Measurements from ENCODE around the gene PAK2. TPM values are rescaled to one million over a fixed set of nuclear protein-coding genes. Genes with fewer than 3 reads are reported as not detected.

PAK2 gene
- polyA plus RNA-seq, 1 of the 3 experiments (the other 2 are of a cell fraction) = 27.9 TPM

DNA sequence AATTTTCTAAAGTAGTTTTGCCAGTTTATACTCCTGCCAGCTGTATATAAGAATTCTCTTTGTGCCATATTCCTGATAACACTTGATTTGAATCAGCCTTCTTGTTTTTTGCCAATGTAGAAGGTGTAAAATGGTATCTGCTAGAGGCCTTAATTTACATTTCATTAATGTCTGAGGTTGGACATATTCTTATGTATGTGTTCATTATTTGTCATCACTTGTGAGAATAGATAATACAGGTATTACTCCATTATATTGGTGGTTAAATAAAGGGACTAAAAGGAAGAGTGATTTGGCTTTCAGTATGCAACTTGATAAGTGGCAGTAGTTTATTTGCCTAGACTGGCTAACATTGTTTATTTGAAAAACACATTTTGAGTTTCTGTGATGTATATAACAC lies 25.8 kb downstream of the PAK2 start:
- no peak overlapping the region for H3K4me3 ChIP-seq (ENCODE audit: low read depth in 2 of 2, low read length in 1 of 2)
- no peaks in the 10 kb centered on the region for H3K9me2 ChIP-seq
- H4K20me1 ChIP-seq (ENCODE audit: insufficient read depth) = peaks cover 20% of the 10 kb centered on the region
- no peaks in the 10 kb centered on the region for H3K9me3 ChIP-seq
- no peak for DNase-seq
- peaks cover 8% of the 10 kb centered on the region for H3F3A ChIP-seq (replicated peaks; ENCODE audit: insufficient read depth)
- H3K36me3 ChIP-seq (replicated peaks in 1 of 2; ENCODE audit: control insufficient read depth in 1 of 2, insufficient read depth in 2 of 2, low read length in 1 of 2) = peaks cover 0 to 8% of the 10 kb centered on the region in 2 experiments
- ChIA-PET CTCF (no interaction called here), POLR2A (no interaction called here)
- H3K9ac ChIP-seq = no peak overlapping the region
- H3K27me3 ChIP-seq (ENCODE audit: insufficient read depth) = no peaks in the 10 kb centered on the region
- H3K4me2 ChIP-seq = no peak overlapping the region
- H2AFZ ChIP-seq (ENCODE audit: low read depth) = no peak overlapping the region
- no peak for TF ChIP-seq RXRA (IDR thresholded peaks at IDR 0.05; ENCODE audit: borderline replicate concordance, low read depth)
- TF ChIP-seq MEF2A (IDR thresholded peaks at IDR 0.05; ENCODE audit: borderline replicate concordance, low read depth) = no peak
- TF ChIP-seq TAF1 (IDR thresholded peaks at IDR 0.05; ENCODE audit: borderline replicate concordance, low read depth, low read length) = no peak
- TF ChIP-seq, protein P1, sequence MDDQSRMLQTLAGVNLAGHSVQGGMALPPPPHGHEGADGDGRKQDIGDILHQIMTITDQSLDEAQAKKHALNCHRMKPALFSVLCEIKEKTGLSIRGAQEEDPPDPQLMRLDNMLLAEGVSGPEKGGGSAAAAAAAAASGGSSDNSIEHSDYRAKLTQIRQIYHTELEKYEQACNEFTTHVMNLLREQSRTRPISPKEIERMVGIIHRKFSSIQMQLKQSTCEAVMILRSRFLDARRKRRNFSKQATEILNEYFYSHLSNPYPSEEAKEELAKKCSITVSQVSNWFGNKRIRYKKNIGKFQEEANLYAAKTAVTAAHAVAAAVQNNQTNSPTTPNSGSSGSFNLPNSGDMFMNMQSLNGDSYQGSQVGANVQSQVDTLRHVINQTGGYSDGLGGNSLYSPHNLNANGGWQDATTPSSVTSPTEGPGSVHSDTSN (IDR thresholded peaks at IDR 0.05) = no peak
- no peak for TF ChIP-seq TEAD4 (IDR thresholded peaks at IDR 0.05; ENCODE audit: borderline replicate concordance, insufficient read depth)
- no peak for TF ChIP-seq SIN3A (IDR thresholded peaks at IDR 0.05; ENCODE audit: borderline replicate concordance, low read depth, low read length)
- TF ChIP-seq ELF1 (IDR thresholded peaks at IDR 0.05) = no peak
- TF ChIP-seq NRF1 (IDR thresholded peaks at IDR 0.05; ENCODE audit: low read depth, low read length) = no peak
- no peak for TF ChIP-seq YY1 (IDR thresholded peaks at IDR 0.05; ENCODE audit: low read depth)
- TF ChIP-seq, protein P2, sequence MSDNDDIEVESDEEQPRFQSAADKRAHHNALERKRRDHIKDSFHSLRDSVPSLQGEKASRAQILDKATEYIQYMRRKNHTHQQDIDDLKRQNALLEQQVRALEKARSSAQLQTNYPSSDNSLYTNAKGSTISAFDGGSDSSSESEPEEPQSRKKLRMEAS (IDR thresholded peaks at IDR 0.05; ENCODE audit: low read depth) = no peak
- TF ChIP-seq RFX5 (IDR thresholded peaks at IDR 0.05; ENCODE audit: low read length) = no peak
- no peak for TF ChIP-seq EZH2phosphoT487 (IDR thresholded peaks at IDR 0.05; ENCODE audit: borderline replicate concordance, low read depth)
- TF ChIP-seq MXI1 (IDR thresholded peaks at IDR 0.05; ENCODE audit: low read depth, low read length) = no peak
- no peak overlapping the region for H3K27ac ChIP-seq (ENCODE audit: low read depth in 2 of 2, low read length in 1 of 2)
- no peaks in the 10 kb centered on the region for H3K4me1 ChIP-seq (ENCODE audit: control insufficient read depth in 1 of 2, insufficient read depth in 2 of 2, low read depth in 1 of 2, low read length in 1 of 2)
- H3K79me2 ChIP-seq (ENCODE audit: insufficient read depth) = peaks cover 79% of the 10 kb centered on the region

DNA sequence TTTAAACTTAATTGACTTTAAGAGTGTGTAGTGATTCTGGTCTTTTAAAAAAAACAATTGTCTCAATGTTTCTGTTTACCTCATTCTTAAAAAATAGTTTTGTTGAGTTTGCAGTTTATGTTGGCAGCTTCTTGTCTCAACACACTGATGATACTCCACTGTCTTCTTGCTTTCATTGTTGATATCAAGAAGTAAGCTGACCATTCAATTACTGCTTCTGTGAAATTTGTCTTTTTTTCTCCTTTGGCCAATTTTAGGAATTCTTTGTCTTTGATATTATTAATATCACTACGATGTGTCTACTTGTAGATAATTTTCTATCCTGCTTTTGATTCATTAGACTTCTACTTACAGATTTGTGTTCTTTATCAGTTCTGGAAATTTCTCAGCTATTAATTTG lies 31.4 kb downstream of the PAK2 start:
- CTCF ChIA-PET = interaction anchor here (0.7 to 1.1 kb wide), 2 partner anchors 97 to 374 kb away, joined by 3 read pairs; partner anchors contain the start of gene SENP5
- POLR2A ChIA-PET = interaction anchor here (0.7 kb wide), 1 partner anchor 83 kb away, joined by 3 read pairs; no protein-coding TSS in a partner anchor
- TF ChIP-seq FOSL2 (IDR thresholded peaks at IDR 0.05; ENCODE audit: borderline replicate concordance, low read depth) (no peak), CHD2 (IDR thresholded peaks at IDR 0.05; ENCODE audit: low read length, partially characterized antibody) (no peak), RCOR1 (IDR thresholded peaks at IDR 0.05; ENCODE audit: low read length) (no peak), YY1 (IDR thresholded peaks at IDR 0.05; ENCODE audit: low read depth) (no peak), FOXJ3 (CRISPR knock-in tag; IDR thresholded peaks at IDR 0.05) (no peak)
- TF ChIP-seq, protein P3, sequence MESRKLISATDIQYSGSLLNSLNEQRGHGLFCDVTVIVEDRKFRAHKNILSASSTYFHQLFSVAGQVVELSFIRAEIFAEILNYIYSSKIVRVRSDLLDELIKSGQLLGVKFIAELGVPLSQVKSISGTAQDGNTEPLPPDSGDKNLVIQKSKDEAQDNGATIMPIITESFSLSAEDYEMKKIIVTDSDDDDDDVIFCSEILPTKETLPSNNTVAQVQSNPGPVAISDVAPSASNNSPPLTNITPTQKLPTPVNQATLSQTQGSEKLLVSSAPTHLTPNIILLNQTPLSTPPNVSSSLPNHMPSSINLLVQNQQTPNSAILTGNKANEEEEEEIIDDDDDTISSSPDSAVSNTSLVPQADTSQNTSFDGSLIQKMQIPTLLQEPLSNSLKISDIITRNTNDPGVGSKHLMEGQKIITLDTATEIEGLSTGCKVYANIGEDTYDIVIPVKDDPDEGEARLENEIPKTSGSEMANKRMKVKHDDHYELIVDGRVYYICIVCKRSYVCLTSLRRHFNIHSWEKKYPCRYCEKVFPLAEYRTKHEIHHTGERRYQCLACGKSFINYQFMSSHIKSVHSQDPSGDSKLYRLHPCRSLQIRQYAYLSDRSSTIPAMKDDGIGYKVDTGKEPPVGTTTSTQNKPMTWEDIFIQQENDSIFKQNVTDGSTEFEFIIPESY (IDR thresholded peaks at IDR 0.05; ENCODE audit: borderline replicate concordance, low read depth) = no peak
- TF ChIP-seq, protein P4, sequence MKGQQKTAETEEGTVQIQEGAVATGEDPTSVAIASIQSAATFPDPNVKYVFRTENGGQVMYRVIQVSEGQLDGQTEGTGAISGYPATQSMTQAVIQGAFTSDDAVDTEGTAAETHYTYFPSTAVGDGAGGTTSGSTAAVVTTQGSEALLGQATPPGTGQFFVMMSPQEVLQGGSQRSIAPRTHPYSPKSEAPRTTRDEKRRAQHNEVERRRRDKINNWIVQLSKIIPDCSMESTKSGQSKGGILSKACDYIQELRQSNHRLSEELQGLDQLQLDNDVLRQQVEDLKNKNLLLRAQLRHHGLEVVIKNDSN (IDR thresholded peaks at IDR 0.05; ENCODE audit: borderline replicate concordance, low read depth) = no peak
- TF ChIP-seq, protein P5, sequence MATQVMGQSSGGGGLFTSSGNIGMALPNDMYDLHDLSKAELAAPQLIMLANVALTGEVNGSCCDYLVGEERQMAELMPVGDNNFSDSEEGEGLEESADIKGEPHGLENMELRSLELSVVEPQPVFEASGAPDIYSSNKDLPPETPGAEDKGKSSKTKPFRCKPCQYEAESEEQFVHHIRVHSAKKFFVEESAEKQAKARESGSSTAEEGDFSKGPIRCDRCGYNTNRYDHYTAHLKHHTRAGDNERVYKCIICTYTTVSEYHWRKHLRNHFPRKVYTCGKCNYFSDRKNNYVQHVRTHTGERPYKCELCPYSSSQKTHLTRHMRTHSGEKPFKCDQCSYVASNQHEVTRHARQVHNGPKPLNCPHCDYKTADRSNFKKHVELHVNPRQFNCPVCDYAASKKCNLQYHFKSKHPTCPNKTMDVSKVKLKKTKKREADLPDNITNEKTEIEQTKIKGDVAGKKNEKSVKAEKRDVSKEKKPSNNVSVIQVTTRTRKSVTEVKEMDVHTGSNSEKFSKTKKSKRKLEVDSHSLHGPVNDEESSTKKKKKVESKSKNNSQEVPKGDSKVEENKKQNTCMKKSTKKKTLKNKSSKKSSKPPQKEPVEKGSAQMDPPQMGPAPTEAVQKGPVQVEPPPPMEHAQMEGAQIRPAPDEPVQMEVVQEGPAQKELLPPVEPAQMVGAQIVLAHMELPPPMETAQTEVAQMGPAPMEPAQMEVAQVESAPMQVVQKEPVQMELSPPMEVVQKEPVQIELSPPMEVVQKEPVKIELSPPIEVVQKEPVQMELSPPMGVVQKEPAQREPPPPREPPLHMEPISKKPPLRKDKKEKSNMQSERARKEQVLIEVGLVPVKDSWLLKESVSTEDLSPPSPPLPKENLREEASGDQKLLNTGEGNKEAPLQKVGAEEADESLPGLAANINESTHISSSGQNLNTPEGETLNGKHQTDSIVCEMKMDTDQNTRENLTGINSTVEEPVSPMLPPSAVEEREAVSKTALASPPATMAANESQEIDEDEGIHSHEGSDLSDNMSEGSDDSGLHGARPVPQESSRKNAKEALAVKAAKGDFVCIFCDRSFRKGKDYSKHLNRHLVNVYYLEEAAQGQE (IDR thresholded peaks at IDR 0.05; ENCODE audit: low read depth, low read length) = no peak

More for the DNA sequence above, 31.4 kb downstream of the PAK2 start:
- DNase-seq = no peak
- Histone ChIP-seq H3K9ac (no peak overlapping the region), H3K9me2 (no peaks in the 10 kb centered on the region), H3K36me3 (replicated peaks in 1 of 2; ENCODE audit: control insufficient read depth in 1 of 2, insufficient read depth in 2 of 2, low read length in 1 of 2) (peaks cover 0 to 14% of the 10 kb centered on the region in 2 experiments), H3K4me3 (ENCODE audit: low read depth in 2 of 2, low read length in 1 of 2) (no peak overlapping the region), H2AFZ (ENCODE audit: low read depth) (no peak overlapping the region), H4K20me1 (ENCODE audit: insufficient read depth) (peaks cover 64% of the 10 kb centered on the region), H3K27ac (ENCODE audit: low read depth in 2 of 2, low read length in 1 of 2) (no peak overlapping the region), H3K27me3 (ENCODE audit: insufficient read depth) (no peaks in the 10 kb centered on the region), H3K4me1 (ENCODE audit: control insufficient read depth in 1 of 2, insufficient read depth in 2 of 2, low read depth in 1 of 2, low read length in 1 of 2) (peaks cover 0 to 38% of the 10 kb centered on the region in 2 experiments; a peak in 1 of 4 replicates), H3K79me2 (ENCODE audit: insufficient read depth) (peaks cover 97% of the 10 kb centered on the region), H3K4me2 (no peak overlapping the region), H3K9me3 (no peaks in the 10 kb centered on the region), H3F3A (replicated peaks; ENCODE audit: insufficient read depth) (peaks cover 30% of the 10 kb centered on the region)
- 94% methylated on average over 1 of the region's 1 CpG for WGBS (ENCODE audit: low lambda C conversion rate)
